K562 (cell line): ENCODE results near the gene MOCS3. TPM values are rescaled to one million over a fixed set of nuclear protein-coding genes. Genes with fewer than 3 reads are reported as not detected.

Experiments
- CBFA2T2 ChIP-seq: fragments of 450-650 bp; conservative IDR thresholded peaks from 2 replicates; pipeline ENCODE4 v1.6.1; 2017; ENCODE audit warnings: mild to moderate bottlenecking
- DACH1 ChIP-seq: fragments of 450-650 bp; IDR thresholded peaks from 2 replicates; pipeline ENCODE4 v1.6.1; 2018; ENCODE audit not compliant: partially characterized antibody
- FOXP1 ChIP-seq: sonication (generic); formaldehyde crosslinking; IDR thresholded peaks from 2 replicates; pipeline ENCODE4 v1.8.0; 2022; ENCODE audit warnings: mild to moderate bottlenecking, missing genetic modification reagents
- JUND ChIP-seq, 2 experiments: IDR thresholded peaks; 2 replicates in 1 of 2; 3 replicates in 1 of 2; pipeline ENCODE4 v1.6.1; 2011; ENCODE audit warnings: borderline replicate concordance in 2 of 2, low read depth in 2 of 2, low read length in 2 of 2, improper control_type of control experiment in 1 of 2, missing biosample characterization in 1 of 2, missing genetic modification characterization in 1 of 2, missing genetic modification reagents in 1 of 2
- MCM3 ChIP-seq: fragments of 450-650 bp; IDR thresholded peaks from 2 replicates; pipeline ENCODE4 v1.6.1; 2016
- NCOA1 ChIP-seq: fragments of 450-650 bp; IDR thresholded peaks from 2 replicates; pipeline ENCODE4 v1.6.1; 2016; ENCODE audit warnings: low read depth
- POLR2H ChIP-seq: IDR thresholded peaks from 2 replicates; pipeline ENCODE4 v1.6.1; 2016; ENCODE audit warnings: missing genetic modification characterization, low read depth, mild to moderate bottlenecking, control low read depth, missing compliant biosample characterization, moderate library complexity
- PPARD ChIP-seq: fragments of 250-450 bp; sonication (Bioruptor Pico); IDR thresholded peaks from 2 replicates; pipeline ENCODE4 v1.8.0; 2022; ENCODE audit warnings: inconsistent platforms, mild to moderate bottlenecking, moderate library complexity
- RAD51 ChIP-seq: fragments of 450-650 bp; IDR thresholded peaks from 2 replicates; pipeline ENCODE4 v1.7.1; 2016; ENCODE audit warnings: low read depth, mild to moderate bottlenecking, borderline replicate concordance
- TSC22D4 ChIP-seq: fragments of 450-650 bp; IDR thresholded peaks from 2 replicates; pipeline ENCODE4 v1.6.1; 2016; ENCODE audit warnings: missing genetic modification characterization, missing biosample characterization, control low read depth
- YY1 ChIP-seq, 3 experiments: IDR thresholded peaks; 2 replicates each; pipeline ENCODE4 v1.6.1; 2011; ENCODE audit warnings: low read length in 2 of 3, mild to moderate bottlenecking in 2 of 3, moderate library complexity in 2 of 3, borderline replicate concordance in 1 of 3, control low read depth in 1 of 3, low read depth in 1 of 3; ENCODE audit not compliant: insufficient read depth in 3 of 3, insufficient replicate concordance in 2 of 3, control insufficient read depth in 1 of 3, insufficient read length in 1 of 3; ENCODE audit errors: extremely low read depth in 1 of 3
- ZNF165 ChIP-seq: fragments of 250-450 bp; sonication (Bioruptor Pico); IDR thresholded peaks from 2 replicates; pipeline ENCODE4 v1.4.0; 2020; ENCODE audit warnings: borderline replicate concordance
- ZNF408 ChIP-seq: fragments of 250-450 bp; sonication (Bioruptor Pico); IDR thresholded peaks from 2 replicates; pipeline ENCODE4 v1.4.0; 2020; ENCODE audit warnings: low read depth, mild to moderate bottlenecking, moderate library complexity
- polyA plus RNA-seq, 8 experiments: library from polyadenylated mRNA; depleted of rRNA in 4 of 8; stranded (reverse) in 5 of 8; unstranded in 3 of 8; fragments of >200 nt; fragmentation: Nextera tagmentation in 2 of 8; fragmentation: Illumina TruSeq in 1 of 8; extraction: Ambion mirVana in 2 of 8; extraction: Trizol in 1 of 8; gene quantifications; 2 replicates each; pipeline versions ENCODE4 v1.2.1 to v1.2.3, GENCODE V29; 2011 to 2014; ENCODE audit warnings: inconsistent platforms in 1 of 8, missing spikeins in 1 of 8
- total RNA-seq, 7 experiments: library from RNA; depleted of rRNA in 6 of 7; stranded (reverse); fragments of >200 nt in 6 of 7; fragmentation: Illumina TruSeq in 2 of 7; extraction: Trizol in 2 of 7; gene quantifications; 2 replicates each; pipeline versions ENCODE4 v1.2.1 to v1.2.3, GENCODE V29; 2011 to 2021; ENCODE audit warnings: low replicate concordance in 1 of 7
- TF ChIP-seq, protein P1 (sequence below): sonication (generic); formaldehyde crosslinking; IDR thresholded peaks from 2 replicates; pipeline ENCODE4 v1.5.0; 2020; ENCODE audit warnings: missing genetic modification reagents
- TF ChIP-seq, protein P2 (sequence below): fragments of 450-650 bp; formaldehyde crosslinking; conservative IDR thresholded peaks from 2 replicates; pipeline ENCODE4 v1.4.0; 2022; ENCODE audit warnings: mild to moderate bottlenecking, missing genetic modification characterization
- TF ChIP-seq, protein P3 (sequence below): fragments of 450-650 bp; formaldehyde crosslinking; IDR thresholded peaks from 2 replicates; pipeline ENCODE4 v1.4.0; 2020; ENCODE audit warnings: mild to moderate bottlenecking, mixed read lengths
- TF ChIP-seq, protein P4 (sequence below): sonication (generic); formaldehyde crosslinking; IDR thresholded peaks from 2 replicates; pipeline ENCODE4 v1.8.0; 2022; ENCODE audit warnings: mild to moderate bottlenecking, low read depth, missing genetic modification reagents
- TF ChIP-seq, protein P5 (sequence below): IDR thresholded peaks from 2 replicates; pipeline ENCODE4 v1.6.1; 2011; ENCODE audit not compliant: insufficient read length; ENCODE audit errors: extremely low read depth

MOCS3 gene
- total and polyA plus RNA-seq, 9 of the 15 experiments (the other 6 are each of a cell fraction or from before 2014, with no cell fraction given): 0.70 to 6.2 (median 2.9) TPM

DNA sequence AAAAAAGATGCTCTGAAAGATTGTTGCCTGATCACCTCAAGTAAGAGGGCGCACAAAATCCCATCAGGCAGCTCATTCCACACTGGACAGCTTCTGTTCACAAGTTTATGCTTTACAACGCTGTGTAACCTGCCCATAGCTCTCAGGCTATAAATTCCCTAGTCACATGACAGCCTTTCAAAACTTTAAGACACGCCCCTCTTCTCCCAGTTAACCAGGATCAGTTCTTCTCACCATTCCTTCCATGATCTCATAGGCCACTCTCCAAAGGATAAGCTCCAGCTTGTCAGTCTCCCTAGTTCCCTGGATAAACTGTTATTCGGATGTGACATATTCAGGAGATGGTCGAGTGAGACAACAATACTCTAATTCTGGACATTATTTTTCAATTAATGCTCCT is 42.4 kb upstream of the MOCS3 start (continued):
- TF ChIP-seq ZNF408 (CRISPR knock-in tag) (no peak), ZNF165 (CRISPR knock-in tag) (no peak), YY1 (IDR thresholded peaks at IDR 0.05; ENCODE audit: borderline replicate concordance in 1 of 3, control insufficient read depth in 1 of 3, extremely low read depth in 1 of 3, insufficient read depth in 3 of 3, insufficient read length in 1 of 3, insufficient replicate concordance in 2 of 3, low read depth in 1 of 3, low read length in 2 of 3) (no peak), JUND (IDR thresholded peaks at IDR 0.05; ENCODE audit: borderline replicate concordance, low read depth, low read length) (no peak), JUND (tag; IDR thresholded peaks at IDR 0.05; ENCODE audit: borderline replicate concordance, low read depth, low read length) (0 out of 3 replicates have a peak, but pooled peaks have one; percentile 26), NCOA1 (no peak), CBFA2T2 (peak; percentile 44), POLR2H (no peak), DACH1 (no peak), MCM3 (no peak), TSC22D4 (tag) (no peak), RAD51 (peak; percentile 85), PPARD (no peak), FOXP1 (CRISPR knock-in tag) (no peak)
- TF ChIP-seq, protein P1, sequence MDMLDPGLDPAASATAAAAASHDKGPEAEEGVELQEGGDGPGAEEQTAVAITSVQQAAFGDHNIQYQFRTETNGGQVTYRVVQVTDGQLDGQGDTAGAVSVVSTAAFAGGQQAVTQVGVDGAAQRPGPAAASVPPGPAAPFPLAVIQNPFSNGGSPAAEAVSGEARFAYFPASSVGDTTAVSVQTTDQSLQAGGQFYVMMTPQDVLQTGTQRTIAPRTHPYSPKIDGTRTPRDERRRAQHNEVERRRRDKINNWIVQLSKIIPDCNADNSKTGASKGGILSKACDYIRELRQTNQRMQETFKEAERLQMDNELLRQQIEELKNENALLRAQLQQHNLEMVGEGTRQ: peak; percentile 80
- TF ChIP-seq, protein P2, sequence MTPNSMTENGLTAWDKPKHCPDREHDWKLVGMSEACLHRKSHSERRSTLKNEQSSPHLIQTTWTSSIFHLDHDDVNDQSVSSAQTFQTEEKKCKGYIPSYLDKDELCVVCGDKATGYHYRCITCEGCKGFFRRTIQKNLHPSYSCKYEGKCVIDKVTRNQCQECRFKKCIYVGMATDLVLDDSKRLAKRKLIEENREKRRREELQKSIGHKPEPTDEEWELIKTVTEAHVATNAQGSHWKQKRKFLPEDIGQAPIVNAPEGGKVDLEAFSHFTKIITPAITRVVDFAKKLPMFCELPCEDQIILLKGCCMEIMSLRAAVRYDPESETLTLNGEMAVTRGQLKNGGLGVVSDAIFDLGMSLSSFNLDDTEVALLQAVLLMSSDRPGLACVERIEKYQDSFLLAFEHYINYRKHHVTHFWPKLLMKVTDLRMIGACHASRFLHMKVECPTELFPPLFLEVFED (CRISPR knock-in tag): no peak
- TF ChIP-seq, protein P3, sequence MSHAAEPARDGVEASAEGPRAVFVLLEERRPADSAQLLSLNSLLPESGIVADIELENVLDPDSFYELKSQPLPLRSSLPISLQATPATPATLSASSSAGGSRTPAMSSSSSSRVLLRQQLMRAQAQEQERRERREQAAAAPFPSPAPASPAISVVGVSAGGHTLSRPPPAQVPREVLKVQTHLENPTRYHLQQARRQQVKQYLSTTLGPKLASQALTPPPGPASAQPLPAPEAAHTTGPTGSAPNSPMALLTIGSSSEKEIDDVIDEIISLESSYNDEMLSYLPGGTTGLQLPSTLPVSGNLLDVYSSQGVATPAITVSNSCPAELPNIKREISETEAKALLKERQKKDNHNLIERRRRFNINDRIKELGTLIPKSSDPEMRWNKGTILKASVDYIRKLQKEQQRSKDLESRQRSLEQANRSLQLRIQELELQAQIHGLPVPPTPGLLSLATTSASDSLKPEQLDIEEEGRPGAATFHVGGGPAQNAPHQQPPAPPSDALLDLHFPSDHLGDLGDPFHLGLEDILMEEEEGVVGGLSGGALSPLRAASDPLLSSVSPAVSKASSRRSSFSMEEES: peak; percentile 93
- TF ChIP-seq, protein P4, sequence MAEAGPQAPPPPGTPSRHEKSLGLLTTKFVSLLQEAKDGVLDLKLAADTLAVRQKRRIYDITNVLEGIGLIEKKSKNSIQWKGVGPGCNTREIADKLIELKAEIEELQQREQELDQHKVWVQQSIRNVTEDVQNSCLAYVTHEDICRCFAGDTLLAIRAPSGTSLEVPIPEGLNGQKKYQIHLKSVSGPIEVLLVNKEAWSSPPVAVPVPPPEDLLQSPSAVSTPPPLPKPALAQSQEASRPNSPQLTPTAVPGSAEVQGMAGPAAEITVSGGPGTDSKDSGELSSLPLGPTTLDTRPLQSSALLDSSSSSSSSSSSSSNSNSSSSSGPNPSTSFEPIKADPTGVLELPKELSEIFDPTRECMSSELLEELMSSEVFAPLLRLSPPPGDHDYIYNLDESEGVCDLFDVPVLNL (CRISPR knock-in tag): no peak
- TF ChIP-seq, protein P5, sequence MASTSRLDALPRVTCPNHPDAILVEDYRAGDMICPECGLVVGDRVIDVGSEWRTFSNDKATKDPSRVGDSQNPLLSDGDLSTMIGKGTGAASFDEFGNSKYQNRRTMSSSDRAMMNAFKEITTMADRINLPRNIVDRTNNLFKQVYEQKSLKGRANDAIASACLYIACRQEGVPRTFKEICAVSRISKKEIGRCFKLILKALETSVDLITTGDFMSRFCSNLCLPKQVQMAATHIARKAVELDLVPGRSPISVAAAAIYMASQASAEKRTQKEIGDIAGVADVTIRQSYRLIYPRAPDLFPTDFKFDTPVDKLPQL: no peak
